Epithelial cell of esophagus (primary cell): Measurements from ENCODE around the gene HOMER3.

ENCODE experiments used
- DNase-seq: peaks from one replicate; pipeline ENCODE4 v3.0.0; 2010; ENCODE audit warnings: low read depth
- H3K4me3 ChIP-seq: 2 replicates; pipeline ENCODE4 v1.5.1; 2011; ENCODE audit warnings: mild to moderate bottlenecking, low read length, control low read depth
- CTCF ChIP-seq: IDR thresholded peaks from 2 replicates; pipeline ENCODE4 v1.5.1; 2011; ENCODE audit warnings: low read depth, mild to moderate bottlenecking, low read length, control low read depth, inconsistent platforms; ENCODE audit not compliant: insufficient read depth; ENCODE audit errors: missing control alignments

The HOMER3 gene

GRCh38 chr19:18901491-18901890, 39.5 kb downstream of the HOMER3 start:
- DNase-seq, result no peak
- no peak overlapping the region for H3K4me3 ChIP-seq
- no peak for TF ChIP-seq CTCF

- no peak for DNase-seq
- H3K4me3 ChIP-seq, result no peak overlapping the region
- TF ChIP-seq CTCF, result no peak
Observed at GRCh38 chr19:18900700-18901481, 40.1 kb downstream of the HOMER3 start.

GRCh38 chr19:18899624-18900560, 41.1 kb downstream of the HOMER3 start:
- H3K4me3 ChIP-seq, result no peak overlapping the region
- DNase-seq, result no peak
- TF ChIP-seq CTCF, result no peak

GRCh38 chr19:18898607-18899408, 42.2 kb downstream of the HOMER3 start:
- TF ChIP-seq CTCF, result no peak
- no peak for DNase-seq
- no peak overlapping the region for H3K4me3 ChIP-seq

- DNase-seq, result no peak
- no peak overlapping the region for H3K4me3 ChIP-seq
- no peak for TF ChIP-seq CTCF
Observed at GRCh38 chr19:18898081-18898606, 42.9 kb downstream of the HOMER3 start.
